Fibroblast of skin of left quadriceps (primary cell): ENCODE measurements around the gene ZBP1.

Source experiments
- DNase-seq, 2 experiments: peaks; one replicate each; pipeline ENCODE4 v3.0.0-alpha.2; 2013; ENCODE audit warnings: low read depth in 2 of 2

Gene ZBP1

GRCh38 chr20:57586370-57586793, 33.8 kb downstream of the ZBP1 start:
- DNase-seq = no peak

- DNase-seq = no peak
Measured at GRCh38 chr20:57585466-57586213, 34.6 kb downstream of the ZBP1 start.

- no peak for DNase-seq
Measured at GRCh38 chr20:57584768-57585461, 35.3 kb downstream of the ZBP1 start.

- no peak for DNase-seq
Measured at GRCh38 chr20:57583289-57584257, 36.7 kb downstream of the ZBP1 start.

- no peak for DNase-seq
Measured at GRCh38 chr20:57582432-57583288, 37.6 kb downstream of the ZBP1 start.

GRCh38 chr20:57582029-57582378, 38.2 kb downstream of the ZBP1 start:
- no peak for DNase-seq

GRCh38 chr20:57581202-57582028, 38.8 kb downstream of the ZBP1 start:
- DNase-seq = no peak

GRCh38 chr20:57580478-57581201, 39.6 kb downstream of the ZBP1 start:
- DNase-seq = no peak

- DNase-seq = no peak
Measured at GRCh38 chr20:57579898-57580447, 40.3 kb downstream of the ZBP1 start.

- DNase-seq = no peak
Measured at GRCh38 chr20:57579331-57579897, 40.8 kb downstream of the ZBP1 start.

GRCh38 chr20:57578476-57579165, 41.6 kb downstream of the ZBP1 start:
- DNase-seq = no peak

- no peak for DNase-seq
Measured at GRCh38 chr20:57577679-57578475, 42.3 kb downstream of the ZBP1 start.

- DNase-seq = no peak
Measured at GRCh38 chr20:57576617-57577550, 43.3 kb downstream of the ZBP1 start.

- no peak for DNase-seq
Measured at GRCh38 chr20:57576002-57576401, 44.2 kb downstream of the ZBP1 start.

- no peak for DNase-seq
Measured at GRCh38 chr20:57574954-57575353, 45.3 kb downstream of the ZBP1 start.

- no peak for DNase-seq
Measured at GRCh38 chr20:57573894-57574293, 46.3 kb downstream of the ZBP1 start.
